GM12878 (cell line): ENCODE measurements around the gene RAB35.

Experiments used
- BCL11A ChIP-seq: IDR thresholded peaks from 2 replicates; pipeline ENCODE4 v1.6.1; 2011; ENCODE audit warnings: low read depth, low read length
- CBFB ChIP-seq: IDR thresholded peaks from 2 replicates; pipeline ENCODE4 v1.6.1; 2016; ENCODE audit warnings: antibody characterized with exemption, low read depth
- EP300 ChIP-seq, 2 experiments: fragments of 150-350 bp in 1 of 2; IDR thresholded peaks; 2 replicates each; pipeline ENCODE4 v1.6.1; 2011 to 2012; ENCODE audit warnings: low read depth in 2 of 2, low read length in 2 of 2, borderline replicate concordance in 1 of 2, improper control_type of control experiment in 1 of 2, inconsistent platforms in 1 of 2; ENCODE audit not compliant: control insufficient read depth in 1 of 2
- JUND ChIP-seq: IDR thresholded peaks from 2 replicates; pipeline ENCODE4 v1.6.1; 2012; ENCODE audit warnings: low read depth, mild to moderate bottlenecking, low read length, improper control_type of control experiment, moderate library complexity
- MXI1 ChIP-seq: fragments of 150-350 bp; IDR thresholded peaks from 2 replicates; pipeline ENCODE4 v1.6.1; 2011; ENCODE audit warnings: low read depth, mild to moderate bottlenecking, inconsistent platforms, low read length, improper control_type of control experiment
- POLR2A ChIP-seq: IDR thresholded peaks from 2 replicates; pipeline ENCODE4 v1.6.1; 2011; ENCODE audit warnings: low read depth, mild to moderate bottlenecking, low read length
- SIN3A ChIP-seq: IDR thresholded peaks from 2 replicates; pipeline ENCODE4 v1.6.1; 2012; ENCODE audit warnings: low read depth, low read length, improper control_type of control experiment
- STAT3 ChIP-seq: IDR thresholded peaks from 2 replicates; pipeline ENCODE4 v1.6.1; 2011; ENCODE audit warnings: low read depth, low read length, improper control_type of control experiment
- TF ChIP-seq, protein P1 (sequence below): fragments of 450-650 bp; IDR thresholded peaks from 2 replicates; pipeline ENCODE4 v1.6.1; 2016; ENCODE audit warnings: mild to moderate bottlenecking
- TF ChIP-seq, protein P2 (sequence below): fragments of 450-650 bp; IDR thresholded peaks from 2 replicates; pipeline ENCODE4 v1.6.1; 2017; ENCODE audit warnings: mild to moderate bottlenecking, low read depth, inconsistent platforms; ENCODE audit not compliant: poor library complexity, severe bottlenecking
- TF ChIP-seq, protein P3 (sequence below), 3 experiments: IDR thresholded peaks in 2 of 3; conservative IDR thresholded peaks in 1 of 3; 2 replicates each; pipeline ENCODE4 v1.5.1; 2011; ENCODE audit warnings: low read depth in 3 of 3, low read length in 3 of 3, mild to moderate bottlenecking in 3 of 3, control low read depth in 2 of 3, moderate library complexity in 2 of 3, inconsistent platforms in 1 of 3, mixed read lengths in 1 of 3; ENCODE audit not compliant: control insufficient read depth in 2 of 3, insufficient read depth in 1 of 3; ENCODE audit errors: extremely low read depth in 1 of 3
- TF ChIP-seq, protein P4 (sequence below): IDR thresholded peaks from 2 replicates; pipeline ENCODE4 v1.6.1; 2012; ENCODE audit warnings: low read depth, low read length, improper control_type of control experiment

DNA sequence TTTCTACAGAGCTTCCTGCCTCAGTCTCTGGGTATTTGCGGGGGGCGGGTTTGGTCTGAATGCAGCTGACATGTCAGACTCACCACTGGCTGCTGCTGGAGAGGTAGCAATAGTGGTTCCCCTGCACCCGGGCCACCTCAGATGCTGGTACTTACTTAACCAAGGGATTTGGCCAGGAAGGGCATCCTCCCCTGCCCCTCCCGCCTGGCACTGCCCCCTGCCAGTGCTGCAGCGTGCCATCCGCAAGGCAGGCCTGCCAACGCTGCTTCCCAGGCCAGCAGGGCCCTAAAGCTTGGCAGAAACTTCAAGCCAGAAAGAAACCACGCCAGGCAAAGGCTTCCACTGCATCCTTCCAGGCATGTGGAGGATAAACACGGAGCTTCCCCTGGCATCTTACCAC, 22.1 kb downstream of the RAB35 start:
- TF ChIP-seq MXI1 = no peak
- TF ChIP-seq, protein P1, sequence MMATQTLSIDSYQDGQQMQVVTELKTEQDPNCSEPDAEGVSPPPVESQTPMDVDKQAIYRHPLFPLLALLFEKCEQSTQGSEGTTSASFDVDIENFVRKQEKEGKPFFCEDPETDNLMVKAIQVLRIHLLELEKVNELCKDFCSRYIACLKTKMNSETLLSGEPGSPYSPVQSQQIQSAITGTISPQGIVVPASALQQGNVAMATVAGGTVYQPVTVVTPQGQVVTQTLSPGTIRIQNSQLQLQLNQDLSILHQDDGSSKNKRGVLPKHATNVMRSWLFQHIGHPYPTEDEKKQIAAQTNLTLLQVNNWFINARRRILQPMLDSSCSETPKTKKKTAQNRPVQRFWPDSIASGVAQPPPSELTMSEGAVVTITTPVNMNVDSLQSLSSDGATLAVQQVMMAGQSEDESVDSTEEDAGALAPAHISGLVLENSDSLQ = no peak
- TF ChIP-seq STAT3 = no peak
- TF ChIP-seq CBFB = no peak
- TF ChIP-seq, protein P2, sequence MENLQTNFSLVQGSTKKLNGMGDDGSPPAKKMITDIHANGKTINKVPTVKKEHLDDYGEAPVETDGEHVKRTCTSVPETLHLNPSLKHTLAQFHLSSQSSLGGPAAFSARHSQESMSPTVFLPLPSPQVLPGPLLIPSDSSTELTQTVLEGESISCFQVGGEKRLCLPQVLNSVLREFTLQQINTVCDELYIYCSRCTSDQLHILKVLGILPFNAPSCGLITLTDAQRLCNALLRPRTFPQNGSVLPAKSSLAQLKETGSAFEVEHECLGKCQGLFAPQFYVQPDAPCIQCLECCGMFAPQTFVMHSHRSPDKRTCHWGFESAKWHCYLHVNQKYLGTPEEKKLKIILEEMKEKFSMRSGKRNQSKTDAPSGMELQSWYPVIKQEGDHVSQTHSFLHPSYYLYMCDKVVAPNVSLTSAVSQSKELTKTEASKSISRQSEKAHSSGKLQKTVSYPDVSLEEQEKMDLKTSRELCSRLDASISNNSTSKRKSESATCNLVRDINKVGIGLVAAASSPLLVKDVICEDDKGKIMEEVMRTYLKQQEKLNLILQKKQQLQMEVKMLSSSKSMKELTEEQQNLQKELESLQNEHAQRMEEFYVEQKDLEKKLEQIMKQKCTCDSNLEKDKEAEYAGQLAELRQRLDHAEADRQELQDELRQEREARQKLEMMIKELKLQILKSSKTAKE = no peak
- no peak for TF ChIP-seq POLR2A
- no peak for TF ChIP-seq JUND
- TF ChIP-seq, protein P3, sequence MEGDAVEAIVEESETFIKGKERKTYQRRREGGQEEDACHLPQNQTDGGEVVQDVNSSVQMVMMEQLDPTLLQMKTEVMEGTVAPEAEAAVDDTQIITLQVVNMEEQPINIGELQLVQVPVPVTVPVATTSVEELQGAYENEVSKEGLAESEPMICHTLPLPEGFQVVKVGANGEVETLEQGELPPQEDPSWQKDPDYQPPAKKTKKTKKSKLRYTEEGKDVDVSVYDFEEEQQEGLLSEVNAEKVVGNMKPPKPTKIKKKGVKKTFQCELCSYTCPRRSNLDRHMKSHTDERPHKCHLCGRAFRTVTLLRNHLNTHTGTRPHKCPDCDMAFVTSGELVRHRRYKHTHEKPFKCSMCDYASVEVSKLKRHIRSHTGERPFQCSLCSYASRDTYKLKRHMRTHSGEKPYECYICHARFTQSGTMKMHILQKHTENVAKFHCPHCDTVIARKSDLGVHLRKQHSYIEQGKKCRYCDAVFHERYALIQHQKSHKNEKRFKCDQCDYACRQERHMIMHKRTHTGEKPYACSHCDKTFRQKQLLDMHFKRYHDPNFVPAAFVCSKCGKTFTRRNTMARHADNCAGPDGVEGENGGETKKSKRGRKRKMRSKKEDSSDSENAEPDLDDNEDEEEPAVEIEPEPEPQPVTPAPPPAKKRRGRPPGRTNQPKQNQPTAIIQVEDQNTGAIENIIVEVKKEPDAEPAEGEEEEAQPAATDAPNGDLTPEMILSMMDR (IDR thresholded peaks at IDR 0.05 in 2 of 3, conservative IDR thresholded peaks at IDR 0.05 in 1 of 3; ENCODE audit: control insufficient read depth in 2 of 3, extremely low read depth in 1 of 3, insufficient read depth in 1 of 3, low read depth in 3 of 3, low read length in 3 of 3) = no peak
- TF ChIP-seq, protein P4, sequence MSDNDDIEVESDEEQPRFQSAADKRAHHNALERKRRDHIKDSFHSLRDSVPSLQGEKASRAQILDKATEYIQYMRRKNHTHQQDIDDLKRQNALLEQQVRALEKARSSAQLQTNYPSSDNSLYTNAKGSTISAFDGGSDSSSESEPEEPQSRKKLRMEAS = no peak
- no peak for TF ChIP-seq SIN3A
- TF ChIP-seq EP300 (IDR thresholded peaks at IDR 0.05; ENCODE audit: borderline replicate concordance in 1 of 2, control insufficient read depth in 1 of 2, low read depth in 2 of 2, low read length in 2 of 2) = no peak
- TF ChIP-seq BCL11A = no peak
